ENCODE results near the gene NKAIN1. TPM values are rescaled to one million over a fixed set of nuclear protein-coding genes. Genes with fewer than 3 reads are reported as not detected.
A peak's percentile ranks its signal among the peaks of the same experiment; 100 is the strongest.
"Not testable (repeated sequence)": the region's sequence is repeated elsewhere in the genome, so short reads cannot be mapped to it uniquely, and the experiment has no call there.

The NKAIN1 gene
- total and polyA plus RNA-seq, 3 donors from 2014 or later = 0.39 to 1.5 (median 1.4) TPM

GRCh38 chr1:31181515-31182343, 58.0 kb downstream of the NKAIN1 start:
- DNase-seq = peak; percentile 59
- WGBS, 2 donors = 0 to 8% methylated on average over 38 to 51 of the region's 52 CpGs
- Histone ChIP-seq H3K27me3 (no peaks in the 10 kb centered on the region), H3K27ac (no peak overlapping the region), H3K36me3 (ENCODE audit: low read depth, missing control alignments) (no peaks in the 10 kb centered on the region), H3K9me3 (no peaks in the 10 kb centered on the region), H3K4me1 (peaks cover 12% of the 10 kb centered on the region), H3K4me3 (peak overlapping the region; percentile 32 to 38)
- intact Hi-C loops (cut with DNase I; ENCODE audit: low total_unique reads) = loop anchor here (10.0 kb wide), 1 partner anchor 243 kb away; no protein-coding TSS in a partner anchor
- TF ChIP-seq POLR2A (IDR thresholded peaks at IDR 0.05) = no peak
- peak; percentile 73 to 87 (median 75) for TF ChIP-seq CTCF (IDR thresholded peaks at IDR 0.05)

DNA sequence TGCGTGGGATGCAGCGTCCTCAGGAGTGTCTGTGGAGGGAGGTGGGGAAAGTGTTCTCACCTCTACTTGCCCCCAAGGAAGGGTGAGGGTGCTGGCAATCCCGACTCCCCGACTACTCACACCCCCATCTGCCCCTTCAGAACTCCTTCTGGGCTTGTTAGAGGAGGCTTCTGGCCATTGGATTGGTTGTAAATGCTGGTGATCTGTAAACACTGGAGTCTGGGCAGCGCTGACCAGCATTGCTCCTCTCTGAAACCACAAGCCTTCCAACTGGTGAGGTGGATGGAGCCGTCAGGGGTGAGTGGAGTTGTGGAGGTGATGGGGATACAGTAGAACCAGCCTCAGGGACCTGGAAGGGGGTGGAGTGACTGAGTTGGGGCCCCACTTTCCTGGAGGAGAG, 59.3 kb downstream of the NKAIN1 start:
- Histone ChIP-seq H3K27me3 (no peaks in the 10 kb centered on the region), H3K4me1 (peaks cover 12% of the 10 kb centered on the region), H3K27ac (no peak overlapping the region), H3K4me3 (no peak overlapping the region), H3K36me3 (ENCODE audit: low read depth, missing control alignments) (no peaks in the 10 kb centered on the region), H3K9me3 (no peaks in the 10 kb centered on the region)
- intact Hi-C loops (cut with DNase I; ENCODE audit: low total_unique reads) = loop anchor here (10.0 kb wide), 1 partner anchor 244 kb away; no protein-coding TSS in a partner anchor
- no peak for TF ChIP-seq POLR2A (IDR thresholded peaks at IDR 0.05)
- TF ChIP-seq CTCF (IDR thresholded peaks at IDR 0.05) = no peak
- DNase-seq = no peak
- 60 to 83% methylated on average over 5 to 6 of the region's 6 CpGs for WGBS, 2 donors

DNA sequence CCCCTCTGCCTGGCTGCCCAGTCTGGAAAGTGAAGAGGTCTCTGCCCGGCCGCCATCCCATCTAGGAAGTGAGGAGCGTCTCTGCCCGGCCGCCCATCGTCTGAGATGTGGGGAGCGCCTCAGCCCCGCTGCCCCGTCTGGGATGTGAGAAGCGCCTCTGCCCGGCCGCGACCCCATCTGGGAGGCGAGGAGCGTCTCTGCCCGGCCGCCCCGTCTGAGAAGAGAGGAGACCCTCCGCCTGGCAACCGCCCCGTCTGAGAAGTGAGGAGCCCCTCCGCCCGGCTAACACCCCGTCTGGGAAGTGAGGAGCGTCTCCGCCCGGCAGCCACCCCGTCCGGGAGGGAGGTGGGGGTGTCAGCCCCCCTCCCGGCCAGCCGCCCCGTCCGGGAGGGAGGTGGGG, 63.4 kb downstream of the NKAIN1 start:
- H3K27me3 ChIP-seq; H3K27ac ChIP-seq; intact Hi-C loops (cut with DNase I; ENCODE audit: low total_unique reads); DNase-seq; H3K4me3 ChIP-seq; H3K9me3 ChIP-seq; H3K36me3 ChIP-seq (ENCODE audit: low read depth, missing control alignments); H3K4me1 ChIP-seq: not testable (repeated sequence)
- 55 to 85% methylated on average over 21 to 22 of the region's 33 CpGs for WGBS, 2 donors

DNA sequence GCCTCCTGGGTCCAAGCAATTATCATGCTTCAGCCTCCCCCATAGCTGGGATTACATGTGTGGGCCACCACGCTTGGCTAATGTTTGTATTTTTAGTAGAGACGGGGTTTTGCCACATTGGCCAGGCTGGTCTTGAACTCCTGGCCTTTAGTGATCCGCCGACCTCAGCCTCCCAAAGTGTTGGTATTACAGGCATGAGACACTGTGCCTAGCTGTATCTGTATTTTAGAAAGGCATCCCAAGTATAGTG, 69.3 kb downstream of the NKAIN1 start:
- Histone ChIP-seq H3K9me3 (no peaks in the 10 kb centered on the region), H3K36me3 (ENCODE audit: low read depth, missing control alignments) (no peaks in the 10 kb centered on the region), H3K27me3 (no peaks in the 10 kb centered on the region), H3K4me3 (no peak overlapping the region), H3K27ac (peak overlapping the region in 1 of 2 donors; percentile 42), H3K4me1 (peaks cover 7% of the 10 kb centered on the region)
- DNase-seq = no peak
- TF ChIP-seq POLR2A (IDR thresholded peaks at IDR 0.05) (no peak), CTCF (IDR thresholded peaks at IDR 0.05) (no peak)
- WGBS, 2 donors = 84 to 90% methylated on average over 4 of the region's 4 CpGs
- intact Hi-C loops (cut with DNase I; ENCODE audit: low total_unique reads) = no loop called here

GRCh38 chr1:31166462-31166861, 73.2 kb downstream of the NKAIN1 start:
- intact Hi-C loops (cut with DNase I; ENCODE audit: low total_unique reads) = no loop called here
- no peaks in the 10 kb centered on the region for H3K36me3 ChIP-seq (ENCODE audit: low read depth, missing control alignments)
- 80 to 82% methylated on average over 7 to 8 of the region's 8 CpGs for WGBS, 2 donors

More at GRCh38 chr1:31166462-31166861, 73.2 kb downstream of the NKAIN1 start:
- Histone ChIP-seq H3K4me3 (no peak overlapping the region), H3K9me3 (no peaks in the 10 kb centered on the region), H3K27ac (no peak overlapping the region), H3K27me3 (no peaks in the 10 kb centered on the region), H3K4me1 (peaks cover 7% of the 10 kb centered on the region)
- DNase-seq = no peak
- TF ChIP-seq CTCF (IDR thresholded peaks at IDR 0.05) (no peak), POLR2A (IDR thresholded peaks at IDR 0.05) (no peak)

All from testis (tissue), 3 donors.